M059J (cell line): ENCODE results near the gene PCDHGB7. TPM values are rescaled to one million over a fixed set of nuclear protein-coding genes. Genes with fewer than 3 reads are reported as not detected.
"Not testable (repeated sequence)": the region's sequence is repeated elsewhere in the genome, so short reads cannot be mapped to it uniquely, and the experiment has no call there.

ENCODE experiments used
- DNase-seq: peaks from one replicate; pipeline ENCODE4 v3.0.0-alpha.2; 2012; ENCODE audit warnings: low read depth
- total RNA-seq: library from RNA; depleted of rRNA; stranded (reverse); fragments of >200 nt; shearing (Covaris generic); gene quantifications from 2 replicates; pipeline ENCODE4 v1.2.3, GENCODE V29; 2014; rRNA removed

Gene PCDHGB7
- 7.1 and 7.7 TPM in 2 replicates for total RNA-seq

- DNase-seq, result peak; percentile 82
Measured at GRCh38 chr5:141417494-141418172, at the start of gene PCDHGB7. Gene PCDHGB7 (plus strand): TSS chr5:141417677. CDS start chr5:141417860, 183 bp downstream.

- no peak for DNase-seq
Measured at GRCh38 chr5:141369994-141370848, 47.3 kb upstream of the PCDHGB7 start, which contains the start of gene PCDHGB3. Gene PCDHGB3 (plus strand): TSS chr5:141370242. CDS start chr5:141370395, 153 bp downstream.

GRCh38 chr5:141371572-141372475 is 45.7 kb upstream of the PCDHGB7 start:
- DNase-seq, result no peak

GRCh38 chr5:141373673-141374317 is 43.7 kb upstream of the PCDHGB7 start, which contains the start of gene PCDHGA6:
Gene PCDHGA6 (plus strand): TSS chr5:141373891. CDS start chr5:141374084, 193 bp downstream.
- no peak for DNase-seq

GRCh38 chr5:141374627-141375026 is 42.9 kb upstream of the PCDHGB7 start:
- no peak for DNase-seq

DNA sequence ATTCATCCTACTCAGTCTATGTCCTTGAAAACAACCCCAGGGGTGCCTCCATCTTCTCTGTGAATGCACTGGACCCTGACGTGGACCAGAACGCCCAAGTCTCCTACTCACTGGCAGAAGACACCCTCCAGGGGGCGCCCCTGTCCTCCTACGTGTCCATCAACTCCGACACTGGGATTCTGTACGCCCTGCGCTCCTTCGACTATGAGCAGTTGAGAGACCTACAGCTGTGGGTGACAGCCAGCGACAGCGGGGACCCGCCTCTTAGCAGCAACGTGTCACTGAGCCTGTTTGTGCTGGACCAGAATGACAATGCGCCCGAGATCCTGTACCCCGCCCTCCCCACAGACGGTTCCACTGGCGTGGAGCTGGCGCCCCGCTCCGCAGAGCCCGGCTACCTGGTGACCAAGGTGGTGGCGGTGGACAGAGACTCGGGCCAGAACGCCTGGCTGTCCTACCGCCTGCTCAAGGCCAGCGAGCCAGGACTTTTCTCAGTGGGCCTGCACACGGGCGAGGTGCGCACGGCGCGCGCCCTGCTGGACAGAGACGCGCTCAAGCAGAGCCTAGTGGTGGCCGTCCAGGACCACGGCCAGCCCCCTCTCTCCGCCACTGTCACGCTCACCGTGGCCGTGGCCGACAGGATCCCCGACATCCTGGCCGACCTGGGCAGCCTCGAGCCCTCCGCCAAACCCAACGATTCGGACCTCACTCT is 41.9 kb upstream of the PCDHGB7 start:
- DNase-seq, result not testable (repeated sequence)

DNA sequence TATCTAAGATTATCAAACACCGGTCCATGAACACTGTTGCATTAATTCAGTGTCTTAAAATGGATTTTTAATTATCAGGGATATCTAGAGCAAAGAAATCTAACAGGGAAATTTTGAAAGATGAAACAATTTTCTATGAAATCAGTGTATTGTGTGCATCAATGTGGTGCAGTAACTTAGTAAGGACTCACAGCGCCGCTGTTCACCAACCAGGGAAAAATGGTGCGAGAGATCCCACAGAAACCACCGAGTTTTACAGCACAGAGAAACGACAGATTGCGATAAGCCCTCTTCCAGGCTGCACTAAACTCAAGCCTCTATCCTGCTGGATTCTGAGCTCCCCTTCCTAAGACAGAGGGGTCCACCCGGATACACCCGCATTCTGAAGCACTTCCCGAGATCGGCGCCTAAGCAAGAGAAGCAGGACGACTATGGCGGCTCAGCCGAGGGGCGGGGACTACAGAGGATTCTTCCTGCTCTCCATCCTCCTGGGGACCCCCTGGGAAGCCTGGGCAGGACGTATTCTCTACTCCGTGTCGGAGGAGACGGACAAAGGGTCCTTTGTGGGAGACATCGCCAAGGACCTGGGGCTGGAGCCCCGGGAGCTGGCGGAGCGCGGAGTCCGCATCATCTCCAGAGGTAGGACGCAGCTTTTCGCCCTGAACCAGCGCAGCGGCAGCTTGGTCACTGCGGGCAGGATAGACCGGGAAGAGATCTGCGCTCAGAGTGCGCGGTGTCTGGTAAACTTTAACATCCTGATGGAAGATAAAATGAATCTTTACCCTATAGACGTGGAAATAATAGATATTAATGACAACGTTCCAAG is 34.8 kb upstream of the PCDHGB7 start, which contains the start of gene PCDHGA7:
Gene PCDHGA7 (plus strand): TSS at position 274 of the 826 bp plus-strand sequence. CDS start 158 bp downstream, at position 432.
- no peak for DNase-seq

- no peak for DNase-seq
Measured at GRCh38 chr5:141383345-141383744, 34.1 kb upstream of the PCDHGB7 start.

- DNase-seq, result no peak
Measured at GRCh38 chr5:141384471-141385267, 32.8 kb upstream of the PCDHGB7 start.

GRCh38 chr5:141387557-141388311 is 29.7 kb upstream of the PCDHGB7 start, which contains the start of gene PCDHGB4:
Gene PCDHGB4 (plus strand): TSS chr5:141387698. CDS start chr5:141387885, 187 bp downstream.
- DNase-seq, result not testable (repeated sequence)

DNA sequence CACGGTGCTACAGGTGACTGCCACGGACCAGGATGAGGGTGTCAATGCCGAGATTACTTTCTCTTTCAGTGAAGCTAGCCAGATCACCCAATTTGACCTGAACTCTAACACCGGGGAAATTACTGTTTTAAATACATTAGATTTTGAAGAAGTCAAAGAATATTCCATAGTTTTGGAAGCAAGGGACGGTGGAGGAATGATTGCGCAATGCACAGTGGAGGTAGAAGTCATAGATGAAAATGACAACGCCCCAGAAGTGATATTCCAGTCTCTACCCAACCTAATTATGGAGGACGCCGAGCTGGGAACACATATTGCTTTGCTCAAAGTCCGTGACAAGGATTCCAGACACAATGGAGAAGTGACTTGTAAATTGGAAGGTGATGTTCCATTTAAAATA is 28.8 kb upstream of the PCDHGB7 start:
- DNase-seq, result no peak

GRCh38 chr5:141389153-141390042 is 28.1 kb upstream of the PCDHGB7 start:
- DNase-seq, result no peak

DNA sequence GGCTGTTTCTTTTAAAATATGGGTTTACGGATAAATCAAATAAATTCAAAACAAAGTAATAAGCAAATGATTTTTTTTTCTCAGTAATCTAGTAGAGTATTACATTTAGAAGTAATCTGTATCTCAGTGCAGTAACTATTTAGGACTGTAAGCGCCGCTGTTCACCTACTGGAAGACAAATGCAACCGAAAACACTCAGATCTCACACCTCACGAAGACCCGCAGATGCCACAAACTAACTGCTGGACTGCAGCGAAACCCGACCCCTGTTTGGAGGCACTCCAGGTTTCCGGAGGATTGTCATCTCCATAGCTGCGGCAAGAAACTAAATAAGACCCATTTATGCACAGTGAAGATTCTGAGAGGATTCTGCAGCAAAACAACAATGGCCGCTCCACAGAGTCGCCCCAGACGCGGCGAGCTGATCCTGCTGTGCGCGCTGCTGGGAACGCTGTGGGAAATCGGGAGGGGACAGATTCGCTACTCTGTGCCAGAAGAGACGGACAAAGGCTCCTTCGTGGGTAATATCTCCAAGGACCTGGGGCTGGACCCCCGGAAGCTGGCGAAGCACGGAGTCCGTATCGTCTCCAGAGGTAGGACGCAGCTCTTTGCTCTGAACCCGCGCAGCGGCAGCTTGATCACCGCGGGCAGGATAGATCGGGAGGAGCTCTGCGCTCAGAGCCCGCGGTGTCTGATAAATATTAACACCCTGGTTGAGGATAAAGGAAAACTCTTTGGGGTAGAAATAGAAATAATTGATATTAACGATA is 24.9 kb upstream of the PCDHGB7 start, which contains the start of gene PCDHGA8:
Gene PCDHGA8 (plus strand): TSS at position 205 of the 770 bp plus-strand sequence. CDS start 181 bp downstream, at position 386.
- no peak for DNase-seq

DNA sequence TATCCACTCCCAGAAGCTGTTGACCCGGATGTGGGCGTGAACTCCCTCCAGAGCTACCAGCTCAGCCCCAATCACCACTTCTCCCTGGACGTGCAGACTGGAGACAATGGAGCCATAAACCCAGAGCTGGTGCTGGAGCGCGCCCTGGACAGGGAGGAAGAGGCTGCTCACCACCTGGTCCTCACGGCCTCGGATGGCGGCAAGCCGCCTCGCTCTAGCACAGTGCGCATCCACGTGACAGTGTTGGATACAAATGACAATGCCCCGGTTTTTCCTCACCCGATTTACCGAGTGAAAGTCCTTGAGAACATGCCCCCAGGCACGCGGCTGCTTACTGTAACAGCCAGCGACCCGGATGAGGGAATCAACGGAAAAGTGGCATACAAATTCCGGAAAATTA is 24.2 kb upstream of the PCDHGB7 start:
- no peak for DNase-seq

DNA sequence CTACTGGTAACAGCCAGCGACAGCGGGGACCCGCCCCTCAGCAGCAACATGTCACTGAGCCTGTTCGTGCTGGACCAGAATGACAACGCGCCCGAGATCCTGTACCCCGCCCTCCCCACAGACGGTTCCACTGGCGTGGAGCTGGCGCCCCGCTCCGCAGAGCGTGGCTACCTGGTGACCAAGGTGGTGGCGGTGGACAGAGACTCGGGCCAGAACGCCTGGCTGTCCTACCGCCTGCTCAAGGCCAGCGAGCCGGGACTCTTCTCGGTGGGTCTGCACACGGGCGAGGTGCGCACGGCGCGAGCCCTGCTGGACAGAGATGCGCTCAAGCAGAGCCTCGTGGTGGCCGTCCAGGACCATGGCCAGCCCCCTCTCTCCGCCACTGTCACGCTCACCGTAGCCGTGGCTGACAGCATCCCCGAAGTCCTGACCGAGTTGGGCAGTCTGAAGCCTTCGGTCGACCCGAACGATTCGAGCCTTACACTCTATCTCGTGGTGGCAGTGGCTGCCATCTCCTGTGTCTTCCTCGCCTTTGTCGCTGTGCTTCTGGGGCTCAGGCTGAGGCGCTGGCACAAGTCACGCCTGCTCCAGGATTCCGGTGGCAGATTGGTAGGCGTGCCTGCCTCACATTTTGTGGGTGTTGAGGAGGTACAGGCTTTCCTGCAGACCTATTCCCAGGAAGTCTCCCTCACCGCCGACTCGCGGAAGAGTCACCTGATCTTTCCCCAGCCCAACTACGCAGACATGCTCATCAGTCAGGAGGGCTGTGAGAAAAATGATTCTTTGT is 22.9 kb upstream of the PCDHGB7 start:
- DNase-seq, result not testable (repeated sequence)
